Gastrocnemius medialis (tissue), 4 donors: ENCODE measurements around the gene SLC22A12. TPM values are rescaled to one million over a fixed set of nuclear protein-coding genes. Genes with fewer than 3 reads are reported as not detected.

Experiments used
- ATAC-seq, 2 donors: fragments of 150-250 bp; one replicate each; pipeline ENCODE4 v1.9.1; 2016
- DNase-seq, 2 donors: peaks; one replicate each; pipeline ENCODE4 v3.0.0-alpha.2; 2019
- H3K27ac ChIP-seq, 4 donors: fragments of 200-600 bp; sonication (generic); 1 replicate in 1 of 4; 2 replicates in 3 of 4; pipeline ENCODE4 v1.5.1; 2016 to 2018; ENCODE audit warnings: mild to moderate bottlenecking in 2 of 4, moderate library complexity in 1 of 4
- H3K27me3 ChIP-seq, 3 donors: fragments of 200-600 bp; sonication (generic) in 2 of 3; 1 replicate in 1 of 3; 2 replicates in 2 of 3; pipeline versions ENCODE4 v1.5.1 to v1.6.0; 2016 to 2019; ENCODE audit warnings: mild to moderate bottlenecking in 1 of 3, moderate library complexity in 1 of 3
- H3K36me3 ChIP-seq, 2 donors: fragments of 200-600 bp; sonication (generic) in 1 of 2; one replicate each; pipeline ENCODE4 v1.5.1; 2017 to 2018
- H3K4me1 ChIP-seq, 2 donors: fragments of 200-600 bp; sonication (generic) in 1 of 2; one replicate each; pipeline ENCODE4 v1.5.1; 2016 to 2017; ENCODE audit warnings: mild to moderate bottlenecking in 2 of 2
- H3K4me3 ChIP-seq, 4 donors: fragments of 200-600 bp; sonication (generic) in 3 of 4; 1 replicate in 1 of 4; 2 replicates in 3 of 4; pipeline ENCODE4 v1.5.1; 2016 to 2019; ENCODE audit warnings: mild to moderate bottlenecking in 2 of 4
- H3K9me3 ChIP-seq, 3 donors: fragments of 200-600 bp; sonication (generic) in 2 of 3; 1 replicate in 1 of 3; 2 replicates in 2 of 3; pipeline ENCODE4 v1.5.1; 2016 to 2019
- CTCF ChIP-seq, 5 experiments: fragments of 450-650 bp in 3 of 5; fragments of 200-600 bp in 2 of 5; sonication (generic) in 2 of 5; IDR thresholded peaks in 4 of 5; conservative IDR thresholded peaks in 1 of 5; 1 replicate in 4 of 5; 2 replicates in 1 of 5; pipeline ENCODE4 v1.5.1; 2016 to 2019; ENCODE audit warnings: antibody characterized with exemption in 5 of 5, mild to moderate bottlenecking in 3 of 5, moderate library complexity in 3 of 5
- POLR2A ChIP-seq, 2 donors: fragments of 450-650 bp; IDR thresholded peaks; one replicate each; pipeline ENCODE4 v1.6.1; 2017; ENCODE audit warnings: antibody characterized with exemption in 2 of 2, mild to moderate bottlenecking in 2 of 2, moderate library complexity in 2 of 2
- in situ Hi-C, 4 donors: fragments of 200-750 bp; cut with MboI; loops; one replicate each; pipeline versions ENCODE4 v1.15.0 to v1.8.0; 2017; ENCODE audit warnings: low sequenced_read_pairs in 4 of 4
- intact Hi-C: fragments of 100-400 bp; cut with DNase I; formaldehyde crosslinking; loops from one replicate; pipeline ENCODE4 v1.15.1; 2023; ENCODE audit warnings: low total_unique reads
- total RNA-seq, 4 donors: library from RNA; depleted of rRNA; stranded (reverse); fragments of >200 nt; gene quantifications; one replicate each; pipeline versions ENCODE4 v1.1.0 to v1.2.3, GENCODE V29; 2016

Gene SLC22A12
- total RNA-seq, 4 donors from 2014 or later: not detected

- Histone ChIP-seq H3K9me3 (no peaks in the 10 kb centered on the region), H3K4me1 (no peaks in the 10 kb centered on the region), H3K27ac (no peak overlapping the region), H3K4me3 (no peak overlapping the region), H3K36me3 (no peaks in the 10 kb centered on the region), H3K27me3 (peaks cover 0 to 3% (median 2%) of the 10 kb centered on the region in 3 donors)
- no peak for ATAC-seq
- TF ChIP-seq POLR2A (IDR thresholded peaks at IDR 0.05) (no peak), CTCF (IDR thresholded peaks at IDR 0.05 in 4 of 5, conservative IDR thresholded peaks at IDR 0.05 in 1 of 5) (no peak)
- in situ Hi-C loops (no loop called here), intact Hi-C loops (no loop called here)
- DNase-seq: no peak
Observed at GRCh38 chr11:64601605-64602465, 10.8 kb downstream of the SLC22A12 start.

- Histone ChIP-seq H3K27me3 (peaks cover 2 to 4% (median 3%) of the 10 kb centered on the region in 3 donors), H3K27ac (no peak overlapping the region), H3K36me3 (no peaks in the 10 kb centered on the region), H3K4me3 (no peak overlapping the region), H3K9me3 (no peaks in the 10 kb centered on the region), H3K4me1 (no peaks in the 10 kb centered on the region)
- no peak for DNase-seq
- no peak for TF ChIP-seq CTCF (IDR thresholded peaks at IDR 0.05 in 4 of 5, conservative IDR thresholded peaks at IDR 0.05 in 1 of 5)
- TF ChIP-seq POLR2A (IDR thresholded peaks at IDR 0.05): no peak
- intact Hi-C loops (no loop called here), in situ Hi-C loops (no loop called here)
- ATAC-seq: no peak
Observed at GRCh38 chr11:64602466-64603070, 11.5 kb downstream of the SLC22A12 start.

- Histone ChIP-seq H3K36me3 (no peaks in the 10 kb centered on the region), H3K27ac (no peak overlapping the region), H3K4me3 (no peak overlapping the region), H3K27me3 (peaks cover 2 to 5% (median 3%) of the 10 kb centered on the region in 3 donors), H3K4me1 (no peaks in the 10 kb centered on the region), H3K9me3 (no peaks in the 10 kb centered on the region)
- no peak for TF ChIP-seq POLR2A (IDR thresholded peaks at IDR 0.05)
- no peak for TF ChIP-seq CTCF (IDR thresholded peaks at IDR 0.05 in 4 of 5, conservative IDR thresholded peaks at IDR 0.05 in 1 of 5)
- DNase-seq (no peak), ATAC-seq (no peak)
- in situ Hi-C loops: no loop called here
- intact Hi-C loops: no loop called here
Observed at GRCh38 chr11:64603411-64604110, 12.5 kb downstream of the SLC22A12 start.

GRCh38 chr11:64604458-64605243 is 13.6 kb downstream of the SLC22A12 start:
- ATAC-seq: no peak
- Histone ChIP-seq H3K36me3 (no peaks in the 10 kb centered on the region), H3K27me3 (peaks cover 2 to 5% (median 3%) of the 10 kb centered on the region in 3 donors)

More at GRCh38 chr11:64604458-64605243, 13.6 kb downstream of the SLC22A12 start:
- Histone ChIP-seq H3K27ac (no peak overlapping the region), H3K9me3 (no peaks in the 10 kb centered on the region), H3K4me3 (no peak overlapping the region), H3K4me1 (no peaks in the 10 kb centered on the region)
- in situ Hi-C loops (no loop called here), intact Hi-C loops (no loop called here)
- no peak for TF ChIP-seq CTCF (IDR thresholded peaks at IDR 0.05 in 4 of 5, conservative IDR thresholded peaks at IDR 0.05 in 1 of 5)
- TF ChIP-seq POLR2A (IDR thresholded peaks at IDR 0.05): no peak
- no peak for DNase-seq
